HG02981 (cell line): ENCODE measurements around the gene TBPL1.
"Not testable (repeated sequence)": the region's sequence is repeated elsewhere in the genome, so short reads cannot be mapped to it uniquely, and the experiment has no call there.

Experiments used
- ATAC-seq: cut with Tn5 transposase; IDR thresholded peaks from one replicate; pipeline ENCODE4 v1.9.1; 2021; ENCODE audit warnings: mild to moderate bottlenecking, moderate library complexity; ENCODE audit not compliant: unreplicated experiment

TBPL1 gene

GRCh38 chr6:133952815-133953633 lies at the start of gene TBPL1:
TBPL1 (plus strand) TSS chr6:133953224; CDS start chr6:133980126, 26,902 bp downstream.
- peak; percentile 84 for ATAC-seq

- ATAC-seq, result no peak
Observed at GRCh38 chr6:133903855-133904254, 49.2 kb upstream of the TBPL1 start.

- ATAC-seq, result no peak
Observed at GRCh38 chr6:133906050-133906449, 47.0 kb upstream of the TBPL1 start.

GRCh38 chr6:133916650-133917151 lies 36.3 kb upstream of the TBPL1 start:
- ATAC-seq, result peak; percentile 66

DNA sequence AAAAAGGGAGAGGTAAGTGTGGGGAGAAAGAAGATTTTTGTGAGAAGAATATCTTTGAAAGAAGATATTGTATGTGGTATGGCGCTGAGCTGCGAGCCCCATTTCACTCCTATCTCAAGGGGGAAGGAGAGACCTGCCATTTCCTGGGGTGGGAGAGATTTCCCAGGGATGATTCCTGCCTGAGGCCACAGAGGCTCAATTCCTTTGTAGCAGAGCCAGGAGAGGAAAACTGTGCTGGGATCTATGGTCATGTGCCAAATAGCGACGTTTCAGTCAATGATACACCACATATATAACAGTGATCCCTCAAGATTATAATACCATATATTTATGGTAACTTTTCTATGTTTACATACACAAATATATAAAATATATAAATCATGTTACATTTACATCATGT lies 35.2 kb upstream of the TBPL1 start:
- no peak for ATAC-seq

DNA sequence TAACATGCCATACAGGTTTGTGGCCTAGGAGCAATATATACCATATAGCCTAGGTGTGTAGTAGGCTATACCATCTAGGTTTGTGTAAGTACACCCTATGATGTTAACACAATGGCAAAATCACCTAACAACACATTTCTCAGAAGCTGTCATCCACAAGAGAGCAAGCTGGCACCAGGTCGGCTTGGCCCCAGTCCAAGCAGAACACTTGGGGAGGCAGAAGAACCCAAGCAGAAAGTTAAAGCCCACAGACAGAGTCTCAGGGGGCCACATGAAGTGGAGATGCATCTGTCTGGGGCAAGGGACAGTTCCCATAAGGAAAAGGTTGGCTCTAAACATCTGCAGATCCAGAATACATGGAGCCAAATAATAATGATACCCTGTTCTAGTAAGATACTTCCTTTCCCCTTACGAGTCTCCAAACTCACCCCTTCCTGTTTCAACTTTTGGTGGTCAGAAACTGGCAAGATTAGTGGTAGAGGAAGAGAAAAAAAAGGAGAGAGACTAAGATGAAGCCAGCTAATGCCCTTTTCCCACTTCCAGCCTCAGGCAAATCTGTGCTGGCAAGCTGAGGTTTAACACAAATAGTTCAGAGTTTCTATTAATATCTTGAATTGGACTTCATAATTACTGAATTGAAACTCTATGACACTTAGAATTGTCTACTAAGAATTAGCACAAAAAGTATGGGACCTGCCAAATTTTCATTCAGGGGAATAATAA lies 34.7 kb upstream of the TBPL1 start:
- no peak for ATAC-seq

GRCh38 chr6:133919362-133919761 lies 33.7 kb upstream of the TBPL1 start:
- ATAC-seq, result no peak

DNA sequence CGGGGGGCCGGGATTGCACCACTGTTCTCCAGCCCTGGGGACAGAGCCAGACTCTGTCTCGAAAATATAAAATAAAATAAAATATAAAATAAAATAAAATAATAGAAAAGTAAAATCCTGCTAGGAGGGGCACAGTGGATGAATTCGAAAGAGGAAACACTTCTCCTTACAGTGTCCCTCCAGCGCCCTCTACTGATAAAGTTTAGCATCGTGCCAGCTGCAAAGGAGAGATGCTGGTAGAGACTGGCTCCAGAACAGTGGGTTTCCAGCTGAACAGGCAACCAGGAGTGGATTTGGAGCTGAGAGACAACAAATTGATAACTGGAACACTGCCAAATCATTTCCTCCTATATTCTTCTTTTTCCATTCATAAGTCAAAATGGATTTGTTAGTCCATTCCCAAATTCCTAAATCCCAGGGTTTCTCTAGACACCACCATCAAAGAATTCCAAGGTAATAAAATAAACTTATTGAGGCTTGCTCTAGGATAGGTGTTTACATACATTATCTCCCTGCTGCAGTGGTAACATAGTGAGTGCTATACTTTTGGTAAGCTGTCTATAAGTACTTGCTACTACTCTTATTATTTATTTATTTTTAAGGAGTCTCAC lies 31.7 kb upstream of the TBPL1 start:
- peak; percentile 74 for ATAC-seq

DNA sequence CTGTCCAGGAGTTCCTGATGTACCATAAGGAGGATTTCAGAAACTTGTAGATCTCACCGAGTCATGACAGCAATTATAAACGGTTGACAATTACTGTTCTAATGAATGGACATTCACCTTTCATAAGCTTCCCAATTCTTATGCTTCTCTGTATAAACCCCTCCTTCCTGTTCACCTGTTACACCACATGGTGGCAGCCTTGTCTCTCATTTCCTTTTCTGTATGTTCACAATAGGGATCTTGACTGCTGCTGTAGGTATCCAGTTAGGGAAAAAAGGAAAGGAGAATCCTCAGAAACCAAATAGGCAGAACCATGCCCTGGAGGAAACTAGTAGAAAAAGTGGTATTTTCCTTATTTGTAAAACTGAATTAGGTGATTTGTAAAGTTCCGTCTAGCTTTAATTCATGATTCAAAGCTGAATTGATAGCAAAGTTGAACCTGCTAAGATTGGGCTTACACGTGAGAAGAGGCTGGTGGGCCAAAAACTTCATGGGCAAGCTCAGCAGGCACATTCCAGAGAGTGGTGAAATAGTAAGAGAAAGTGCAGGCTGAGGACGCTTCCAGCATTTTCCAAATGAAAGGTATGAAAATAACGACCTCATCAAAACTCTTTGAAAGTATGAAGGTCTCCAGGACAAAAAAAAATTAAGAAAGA lies 29.0 kb upstream of the TBPL1 start:
- ATAC-seq, result peak; percentile 71

DNA sequence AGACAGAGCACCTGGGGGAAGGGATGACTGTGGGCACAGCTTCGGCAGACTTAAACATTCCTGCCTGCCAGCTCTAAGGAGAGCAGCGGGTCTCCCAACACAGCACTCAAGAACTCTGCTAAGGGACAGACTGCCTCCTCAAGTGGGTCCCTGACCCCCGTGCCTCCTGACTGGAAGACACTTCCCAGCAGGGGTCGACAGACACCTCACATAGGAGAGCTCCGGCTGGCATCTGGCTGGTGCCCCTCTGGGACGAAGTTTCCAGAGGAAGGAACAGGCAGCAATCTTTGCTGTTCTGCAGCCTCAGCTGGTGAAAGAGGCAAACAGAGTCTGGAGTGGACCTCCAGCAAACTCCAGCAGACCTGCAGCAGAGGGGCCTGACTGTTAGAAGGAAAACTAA lies 21.8 kb upstream of the TBPL1 start:
- not testable (repeated sequence) for ATAC-seq

DNA sequence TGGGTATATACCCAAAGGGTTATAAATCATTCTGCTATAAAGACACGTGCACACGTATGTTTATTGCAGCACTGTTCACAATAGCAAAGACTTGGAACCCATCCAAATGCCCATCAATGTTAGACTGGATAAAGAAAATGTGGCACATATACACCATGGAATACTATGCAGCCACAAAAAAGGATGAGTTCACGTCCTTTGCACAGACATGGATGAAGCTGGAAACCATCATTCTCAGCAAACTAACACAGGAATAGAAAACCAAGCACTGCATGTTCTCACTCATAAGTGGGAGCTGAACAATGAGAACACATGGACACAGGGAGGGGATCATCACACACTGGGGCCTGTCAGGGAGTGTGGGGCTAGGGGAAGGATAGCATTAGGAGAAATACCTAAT lies 16.7 kb upstream of the TBPL1 start:
- ATAC-seq, result not testable (repeated sequence)

GRCh38 chr6:133937909-133938308 lies 15.1 kb upstream of the TBPL1 start:
- ATAC-seq, result no peak

GRCh38 chr6:133938533-133938932 lies 14.5 kb upstream of the TBPL1 start:
- no peak for ATAC-seq

GRCh38 chr6:133939778-133940667 lies 13.0 kb upstream of the TBPL1 start:
- ATAC-seq, result no peak

DNA sequence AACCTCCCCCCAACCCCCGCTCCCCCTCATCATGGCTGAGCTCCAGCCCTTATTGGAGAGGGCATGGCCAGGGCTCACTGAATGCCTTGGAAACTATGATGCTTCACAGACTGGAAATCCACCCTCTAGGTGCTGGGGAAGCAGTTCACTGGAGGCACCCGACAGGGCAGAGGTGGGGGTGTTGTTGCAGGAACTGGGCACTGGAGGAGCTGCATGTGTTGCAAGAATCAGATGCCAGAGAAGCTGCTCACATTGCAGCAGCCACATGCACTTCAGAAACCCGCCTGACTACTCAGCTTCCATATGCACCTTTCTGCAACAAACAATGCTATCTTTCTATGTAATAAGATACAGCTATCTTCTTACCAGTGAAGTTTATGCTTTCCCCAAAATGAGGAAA lies 7.9 kb upstream of the TBPL1 start:
- no peak for ATAC-seq

- no peak for ATAC-seq
Observed at GRCh38 chr6:133947302-133947900, 5.6 kb upstream of the TBPL1 start.

DNA sequence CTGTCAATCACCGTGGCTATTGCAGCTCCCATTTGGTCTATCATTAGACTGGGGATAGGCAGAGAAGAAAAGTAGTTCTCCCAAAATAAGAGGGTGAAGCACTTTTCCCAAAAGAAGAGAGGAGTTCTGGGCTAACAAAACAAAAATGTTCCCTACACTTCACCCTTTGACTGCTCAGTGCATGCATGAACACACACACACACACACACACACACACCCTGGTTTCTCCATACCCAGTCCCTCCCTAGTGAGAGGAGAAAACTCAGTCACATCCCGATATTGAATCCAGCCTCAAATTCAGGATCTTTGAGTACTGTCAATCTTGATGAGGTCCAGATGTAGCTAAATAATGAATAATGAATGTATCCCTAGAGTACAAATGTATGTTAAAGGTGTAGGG lies 4.6 kb upstream of the TBPL1 start:
- no peak for ATAC-seq

DNA sequence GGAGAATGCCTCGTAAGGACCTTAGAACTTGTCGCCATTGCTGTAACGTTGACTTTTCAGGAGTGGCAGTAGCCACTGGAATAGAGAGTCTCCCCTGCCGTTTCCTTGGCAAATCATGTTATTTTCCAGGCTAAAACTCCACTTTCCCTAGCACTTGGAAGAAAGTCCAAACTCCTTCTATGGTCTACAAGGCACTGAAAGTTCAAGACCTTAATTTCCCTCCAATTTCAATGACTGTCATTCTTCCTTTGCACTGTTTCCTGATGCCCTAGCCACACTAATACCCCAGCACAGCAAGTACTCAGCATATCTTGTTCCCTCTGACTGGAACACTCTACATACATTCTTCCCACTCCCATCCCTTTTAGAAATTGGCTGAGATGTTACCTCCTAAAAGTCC lies 1.8 kb upstream of the TBPL1 start:
- no peak for ATAC-seq

DNA sequence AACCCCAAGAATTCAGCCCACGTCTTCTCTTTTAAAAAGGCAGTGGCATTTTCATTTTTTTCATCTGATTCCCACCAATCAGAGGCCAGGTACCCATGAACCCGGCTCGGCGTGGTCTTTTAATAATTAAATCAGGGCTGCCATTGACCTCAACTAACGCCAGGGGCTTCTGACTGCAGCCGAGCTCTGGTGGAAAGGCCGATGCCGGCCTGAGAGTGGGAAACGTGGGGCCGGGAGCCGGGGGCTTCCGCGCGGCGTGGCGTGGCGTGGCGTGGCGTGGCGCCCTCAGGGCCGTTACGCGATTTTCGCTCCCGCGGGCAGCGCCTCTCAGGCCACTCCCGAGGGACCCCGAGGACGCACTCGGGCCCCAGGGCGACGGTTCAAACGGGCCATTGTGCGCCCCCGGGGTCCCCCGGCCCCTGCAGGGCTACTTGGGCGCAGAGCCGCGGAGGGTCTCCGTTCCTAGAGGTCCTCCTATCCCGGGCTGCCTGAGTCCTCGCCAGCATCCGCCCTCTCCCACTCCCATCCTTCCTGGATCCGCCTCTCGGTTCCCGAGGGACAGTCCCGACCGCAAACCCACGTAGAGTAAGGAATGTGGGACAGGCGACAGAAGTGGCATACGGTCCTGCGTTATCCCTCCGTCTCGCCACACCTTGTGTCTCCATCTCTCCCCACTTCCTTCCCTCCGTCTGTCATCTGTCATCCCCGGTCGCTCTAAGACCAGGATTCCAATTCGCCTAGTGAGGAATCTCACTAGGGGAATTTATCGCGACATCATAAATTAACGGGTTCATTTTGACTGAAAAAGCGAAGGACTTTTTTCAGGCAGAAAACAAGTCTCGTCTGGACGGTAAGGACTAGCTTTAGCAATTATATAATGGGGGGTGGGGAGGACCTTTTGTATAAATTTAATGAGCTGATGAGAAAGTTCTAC lies 876 bp upstream of the TBPL1 start:
- ATAC-seq, result peak; percentile 70
